UCSD-AML1 (cell line): ENCODE data around the gene TBC1D22A.
A peak's percentile ranks its signal among the peaks of the same experiment; 100 is the strongest.
"Not testable (repeated sequence)": the region's sequence is repeated elsewhere in the genome, so short reads cannot be mapped to it uniquely, and the experiment has no call there.

Experiments used
- DNase-seq: peaks from one replicate; lab custom pipeline; 2025; ENCODE audit not compliant: unreplicated experiment; lab: John Stamatoyannopoulos, UW

The TBC1D22A gene

DNA sequence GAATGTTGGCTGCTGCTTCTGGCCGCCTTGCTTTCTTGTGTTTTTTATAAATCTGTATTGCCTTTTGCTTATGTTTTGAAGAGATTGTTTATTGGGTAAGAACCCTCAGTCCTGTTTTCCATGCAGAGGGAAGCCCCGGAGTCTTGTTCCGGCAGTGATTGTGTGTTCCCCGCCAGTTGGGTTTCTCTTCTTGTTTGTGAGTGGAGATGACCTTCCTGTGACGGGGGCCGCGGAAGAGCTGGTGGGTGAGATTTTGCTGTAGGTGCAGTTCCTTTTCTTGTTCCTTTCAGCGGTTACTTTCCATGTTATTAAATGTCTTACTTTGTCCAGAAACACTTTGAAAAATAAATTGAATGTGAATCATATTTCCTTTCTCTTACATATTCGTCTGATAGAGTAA, 8.3 kb downstream of the TBC1D22A start:
- no peak for DNase-seq

GRCh38 chr22:46773076-46773475, 10.6 kb downstream of the TBC1D22A start:
- no peak for DNase-seq

GRCh38 chr22:46774253-46774979, 12.0 kb downstream of the TBC1D22A start:
- DNase-seq: no peak

- no peak for DNase-seq
These were observed 12.8 kb downstream of the TBC1D22A start for GRCh38 chr22:46774980-46775849.

GRCh38 chr22:46775850-46776826, 13.7 kb downstream of the TBC1D22A start:
- DNase-seq: no peak

DNA sequence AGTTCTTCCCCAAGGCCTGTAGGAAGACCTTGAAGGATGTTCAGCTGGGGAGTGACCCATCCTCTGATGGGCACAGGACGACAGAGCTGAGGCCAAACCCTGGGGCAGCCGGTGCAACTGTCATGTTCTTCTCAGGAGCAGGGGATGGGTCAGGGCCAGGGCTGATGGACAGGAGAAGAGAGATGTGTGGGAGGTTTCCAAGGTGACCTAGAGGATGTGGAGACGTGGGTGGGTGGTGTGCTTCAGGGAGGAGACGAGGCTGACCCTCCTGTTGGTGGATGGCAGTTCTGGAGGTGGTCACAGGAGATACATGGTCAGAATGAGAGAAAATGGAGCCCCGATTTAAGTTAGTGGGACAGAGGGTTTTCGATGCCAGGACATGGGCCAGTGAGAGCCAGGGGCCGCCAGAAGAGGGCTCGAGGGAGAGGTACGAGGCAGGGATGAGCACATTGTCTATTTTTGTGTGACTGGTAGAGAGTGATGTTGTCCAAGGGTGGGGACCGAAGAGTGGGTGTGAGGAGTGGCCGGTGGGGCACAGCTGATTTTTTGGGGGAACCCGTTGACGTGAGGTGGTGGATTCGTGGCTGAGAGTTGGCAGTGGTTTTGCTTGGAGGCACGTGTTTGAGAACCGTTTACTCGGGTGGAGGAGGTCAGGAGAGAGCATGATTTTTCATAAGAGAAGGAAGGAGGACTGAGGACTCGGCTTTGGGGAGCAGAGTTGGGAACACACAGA, 14.6 kb downstream of the TBC1D22A start:
- no peak for DNase-seq

GRCh38 chr22:46777609-46777970, 15.1 kb downstream of the TBC1D22A start:
- no peak for DNase-seq

- DNase-seq: no peak
These were observed 16.6 kb downstream of the TBC1D22A start for GRCh38 chr22:46779023-46779422.

DNA sequence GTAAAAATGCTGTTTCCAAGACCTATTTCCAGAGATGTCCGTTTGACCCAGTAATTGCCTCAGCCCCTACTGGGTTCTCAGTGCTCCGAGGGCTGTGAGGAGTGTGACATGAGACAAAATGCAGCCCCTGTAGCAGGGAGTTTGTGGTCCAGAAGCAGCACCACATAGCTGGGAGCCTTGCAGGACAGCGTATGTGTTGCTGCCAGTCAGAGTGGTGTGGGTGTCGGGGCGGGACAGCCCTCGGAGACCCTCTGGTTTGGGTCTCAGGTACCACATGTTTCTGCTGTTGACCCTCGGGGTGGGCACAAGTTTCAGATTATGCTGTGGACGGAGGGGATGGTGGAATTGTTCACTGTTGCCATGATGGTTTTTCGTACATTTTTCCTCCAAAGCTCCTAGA, 17.2 kb downstream of the TBC1D22A start:
- DNase-seq: no peak

DNA sequence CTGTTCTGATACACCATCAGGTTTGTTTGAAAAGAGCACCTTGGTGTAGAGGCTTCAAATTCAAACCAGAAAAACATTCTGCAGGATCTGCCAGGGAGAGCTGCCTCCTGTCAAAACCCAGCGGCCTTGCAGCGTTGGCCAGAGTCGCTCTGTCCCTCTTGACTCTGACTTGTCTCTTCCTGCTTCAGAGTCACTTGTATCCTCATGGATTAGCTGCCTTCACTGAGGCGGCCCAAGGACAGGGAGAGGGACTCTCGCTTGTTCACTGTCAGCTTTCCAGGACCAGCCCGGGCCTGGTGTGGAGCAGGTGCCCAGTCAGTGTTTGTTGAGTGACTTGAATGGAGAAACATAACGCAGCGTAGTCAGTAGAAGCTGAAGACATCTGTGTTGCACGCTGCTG, 18.0 kb downstream of the TBC1D22A start:
- DNase-seq: no peak

GRCh38 chr22:46781291-46781690, 18.8 kb downstream of the TBC1D22A start:
- DNase-seq: no peak

DNA sequence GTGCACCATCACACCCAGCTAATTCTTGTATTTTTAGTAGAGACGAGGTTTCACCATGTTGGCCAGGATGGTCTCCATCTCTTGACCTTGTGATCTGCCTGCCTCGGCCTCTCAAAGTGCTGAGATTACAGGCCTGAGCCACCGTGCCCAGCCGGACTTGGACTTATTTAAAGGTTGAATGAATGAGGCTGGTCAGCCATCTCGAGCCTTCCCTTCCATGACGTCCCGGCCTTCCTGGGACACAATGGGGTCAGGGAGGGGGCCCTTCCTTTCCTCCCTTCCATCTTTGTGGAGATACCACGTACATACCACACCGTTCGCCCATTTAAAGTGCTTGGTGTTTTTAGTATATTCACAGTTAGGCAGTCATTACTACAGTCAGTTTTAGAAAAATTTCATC, 19.8 kb downstream of the TBC1D22A start:
- not testable (repeated sequence) for DNase-seq

DNA sequence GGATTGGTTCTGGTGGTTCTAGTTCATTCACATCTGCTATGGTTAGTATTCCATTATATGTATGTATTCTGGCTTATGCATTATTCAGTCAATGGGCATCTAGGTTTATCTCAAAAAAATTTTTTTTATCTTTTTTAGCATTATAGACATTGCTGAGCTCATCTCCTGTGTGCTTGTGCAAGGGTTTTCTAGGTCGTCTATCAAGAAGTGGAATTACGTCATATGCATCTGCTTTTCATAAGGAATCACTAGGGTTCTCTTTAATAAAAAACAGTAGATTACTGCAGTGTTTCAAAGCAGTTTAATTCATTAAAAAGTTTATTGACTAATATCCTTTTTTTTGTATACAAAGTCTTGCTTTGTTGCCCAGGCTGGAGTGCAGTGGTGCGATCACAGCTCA, 21.3 kb downstream of the TBC1D22A start:
- DNase-seq: no peak

DNA sequence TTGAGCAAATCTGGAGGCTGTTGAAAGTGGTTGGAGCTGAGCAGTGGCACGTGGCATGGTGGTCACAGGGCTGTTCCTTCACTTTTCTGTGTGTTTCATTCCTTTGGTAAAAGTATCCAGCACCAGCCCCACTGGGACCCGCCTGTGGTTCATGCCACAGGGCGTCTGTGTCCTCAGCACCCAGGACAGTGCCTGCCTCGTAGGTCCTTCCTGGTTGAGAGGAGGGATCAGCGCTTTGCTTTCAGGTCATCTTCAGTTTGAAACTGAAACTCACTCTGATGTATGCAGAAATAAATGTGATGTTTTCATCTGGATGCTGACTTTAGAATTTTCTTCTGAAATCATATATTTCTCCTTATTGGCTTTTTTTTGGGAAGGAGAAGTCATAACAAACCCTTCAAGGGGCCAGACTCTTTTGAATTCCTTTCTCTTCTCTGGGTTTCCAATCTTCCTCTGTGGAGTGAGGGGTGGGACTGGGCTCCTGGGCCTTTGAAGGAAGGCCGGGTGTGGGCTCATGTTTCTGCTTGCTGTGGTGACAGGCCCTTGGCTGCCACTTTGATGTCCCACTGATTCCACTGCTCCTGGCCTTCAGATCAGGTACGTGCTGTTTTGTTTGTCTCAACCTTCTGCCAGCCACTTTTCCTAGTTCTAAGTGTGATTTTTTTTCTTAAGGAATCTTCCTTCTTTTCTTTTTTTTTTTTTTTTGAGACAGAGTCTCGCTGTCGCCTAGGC, 26.2 kb downstream of the TBC1D22A start:
- no peak for DNase-seq

- no peak for DNase-seq
These were observed 27.5 kb downstream of the TBC1D22A start for GRCh38 chr22:46789992-46790391.

GRCh38 chr22:46791201-46791731, 28.8 kb downstream of the TBC1D22A start:
- DNase-seq: peak; percentile 45

DNA sequence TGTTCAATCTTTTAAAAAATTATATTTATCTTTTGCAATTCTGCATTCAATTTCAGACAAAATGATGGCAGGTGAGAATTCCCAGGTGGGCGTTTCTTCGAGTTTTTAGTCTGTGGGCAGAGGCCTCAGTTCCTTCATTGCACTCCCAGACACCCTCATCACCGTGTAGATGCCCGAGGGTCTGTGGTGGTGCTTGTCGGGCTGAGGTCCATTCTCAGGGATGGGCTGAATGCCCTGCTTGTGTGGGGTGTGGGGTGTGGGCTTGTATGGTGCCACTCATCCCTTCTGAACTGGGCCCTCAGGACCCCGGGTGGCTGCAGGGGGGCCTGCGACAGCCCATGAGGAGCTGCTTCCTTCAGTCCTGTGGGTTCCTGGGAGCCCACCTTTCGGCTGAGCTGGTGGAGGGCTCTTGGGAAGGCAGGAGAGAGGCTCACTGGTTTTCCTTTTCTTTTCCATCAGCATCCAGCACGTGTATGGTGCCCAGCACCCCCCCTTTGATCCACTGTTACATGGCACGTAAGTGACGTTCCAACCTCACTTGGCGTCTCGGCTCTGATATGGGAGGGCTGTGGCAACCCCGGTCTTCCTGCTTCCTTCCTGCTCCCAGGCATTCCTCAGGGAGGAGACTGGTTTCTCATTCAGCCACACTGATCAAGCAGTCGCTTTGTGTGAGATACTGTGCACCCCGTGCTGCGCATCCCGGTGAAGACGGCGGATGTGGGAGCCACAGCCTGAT, 29.8 kb downstream of the TBC1D22A start:
- no peak for DNase-seq

GRCh38 chr22:46792841-46793261, 30.4 kb downstream of the TBC1D22A start:
- DNase-seq: no peak

- DNase-seq: no peak
These were observed 31.0 kb downstream of the TBC1D22A start for GRCh38 chr22:46793497-46793896.
